GM21737 (cell line): ENCODE measurements around the gene EVPL.

ENCODE experiments used
- ATAC-seq: cut with Tn5 transposase; IDR thresholded peaks from one replicate; pipeline ENCODE4 v1.9.1; 2021; ENCODE audit warnings: mild to moderate bottlenecking, moderate library complexity; ENCODE audit not compliant: unreplicated experiment

Gene EVPL

DNA sequence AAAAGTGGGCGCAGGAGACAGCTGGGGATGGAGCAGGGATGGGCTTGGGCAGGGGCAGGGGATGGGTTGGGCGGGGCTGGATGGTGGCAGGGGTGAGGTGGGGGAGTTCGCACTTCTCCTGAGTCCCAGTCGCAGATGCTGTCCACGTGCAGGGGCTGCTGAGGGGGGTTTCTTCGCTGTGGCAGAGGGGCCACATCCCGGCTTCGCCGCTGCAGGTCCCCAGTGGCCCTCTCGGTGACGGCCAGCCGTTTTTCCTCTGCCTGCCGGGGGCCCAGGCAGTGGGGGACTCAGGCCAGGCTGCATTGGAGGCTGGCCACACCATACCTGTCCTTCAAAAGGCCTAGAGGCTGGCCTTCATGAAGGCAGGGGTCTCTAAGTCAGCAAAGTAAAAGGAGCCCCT lies 8.3 kb downstream of the EVPL start:
- ATAC-seq: no peak

DNA sequence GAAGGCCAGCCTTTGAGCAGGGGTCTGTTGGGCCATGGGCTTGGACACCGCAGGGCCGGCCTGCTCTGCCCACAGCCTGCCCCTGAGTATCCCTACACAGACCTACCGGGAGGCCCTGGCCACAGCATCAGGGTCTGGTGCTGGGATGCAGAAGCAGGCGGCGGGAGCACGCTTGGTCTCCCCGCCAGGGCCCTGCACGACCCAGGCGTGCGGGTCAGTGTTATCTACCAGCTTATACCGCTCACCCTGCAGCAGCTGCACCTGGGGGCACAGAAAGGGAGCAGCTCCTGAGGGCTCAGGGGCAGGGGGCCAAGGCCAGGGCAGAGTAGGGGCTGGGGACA lies 8.8 kb downstream of the EVPL start:
- ATAC-seq: no peak

DNA sequence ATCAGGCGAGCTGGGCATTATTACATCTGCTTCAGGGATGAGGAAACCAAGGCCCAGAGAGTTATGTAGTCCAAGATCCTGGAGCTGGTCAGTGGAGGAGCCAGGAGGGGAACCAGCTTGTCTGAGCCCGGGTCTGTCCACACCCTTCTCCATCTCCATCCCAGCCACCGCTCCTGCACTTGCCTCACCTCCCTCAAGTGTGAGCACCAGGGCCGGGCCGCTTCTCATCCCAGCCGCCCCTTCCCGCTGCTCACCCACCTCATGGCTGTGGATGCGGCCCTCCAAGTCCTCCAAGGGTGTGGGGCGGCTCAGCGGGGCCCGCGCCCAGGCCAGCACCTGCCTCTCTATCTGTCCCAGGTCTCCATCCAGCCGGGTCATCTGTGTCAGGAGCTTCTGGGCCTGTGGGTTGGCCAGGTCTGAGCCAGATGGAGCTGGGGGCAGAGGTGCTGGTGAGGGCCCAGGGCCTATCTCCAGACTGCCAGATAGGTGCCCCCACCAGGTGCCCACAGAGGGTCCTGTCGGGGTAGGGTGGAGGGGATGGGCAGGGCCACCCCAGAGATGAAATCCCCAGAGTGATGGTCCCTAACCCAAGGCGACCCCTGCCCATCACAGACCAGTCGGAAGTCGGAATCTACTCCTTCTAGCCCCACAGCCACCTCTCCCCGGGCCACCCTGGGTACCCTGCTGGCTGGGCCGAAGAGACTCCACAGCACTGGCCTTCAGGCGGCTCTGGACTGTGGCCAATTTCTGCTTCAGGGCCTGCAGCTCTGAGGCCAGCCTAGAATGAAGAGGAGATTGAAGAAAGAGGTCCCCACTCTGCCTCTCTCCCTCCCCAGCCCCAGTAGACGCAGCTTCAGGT lies 9.4 kb downstream of the EVPL start:
- ATAC-seq: no peak

DNA sequence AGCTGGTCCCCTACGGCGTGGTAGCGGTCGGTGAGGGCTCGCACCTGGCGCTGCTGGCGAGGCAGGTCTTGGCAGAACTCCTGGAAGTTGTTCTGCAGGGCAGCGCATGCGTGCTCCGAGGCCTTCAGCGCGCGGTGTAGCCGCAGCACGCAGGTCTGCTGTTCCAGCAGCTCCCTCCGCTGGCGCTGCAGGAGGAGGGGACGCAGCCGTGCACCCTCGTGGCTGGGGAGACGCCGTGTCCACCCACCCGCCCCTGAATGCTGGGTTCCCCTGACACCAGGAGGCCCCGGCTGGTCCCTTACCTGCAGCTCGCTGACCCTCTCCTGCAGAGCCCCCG lies 12.2 kb downstream of the EVPL start:
- ATAC-seq: no peak

DNA sequence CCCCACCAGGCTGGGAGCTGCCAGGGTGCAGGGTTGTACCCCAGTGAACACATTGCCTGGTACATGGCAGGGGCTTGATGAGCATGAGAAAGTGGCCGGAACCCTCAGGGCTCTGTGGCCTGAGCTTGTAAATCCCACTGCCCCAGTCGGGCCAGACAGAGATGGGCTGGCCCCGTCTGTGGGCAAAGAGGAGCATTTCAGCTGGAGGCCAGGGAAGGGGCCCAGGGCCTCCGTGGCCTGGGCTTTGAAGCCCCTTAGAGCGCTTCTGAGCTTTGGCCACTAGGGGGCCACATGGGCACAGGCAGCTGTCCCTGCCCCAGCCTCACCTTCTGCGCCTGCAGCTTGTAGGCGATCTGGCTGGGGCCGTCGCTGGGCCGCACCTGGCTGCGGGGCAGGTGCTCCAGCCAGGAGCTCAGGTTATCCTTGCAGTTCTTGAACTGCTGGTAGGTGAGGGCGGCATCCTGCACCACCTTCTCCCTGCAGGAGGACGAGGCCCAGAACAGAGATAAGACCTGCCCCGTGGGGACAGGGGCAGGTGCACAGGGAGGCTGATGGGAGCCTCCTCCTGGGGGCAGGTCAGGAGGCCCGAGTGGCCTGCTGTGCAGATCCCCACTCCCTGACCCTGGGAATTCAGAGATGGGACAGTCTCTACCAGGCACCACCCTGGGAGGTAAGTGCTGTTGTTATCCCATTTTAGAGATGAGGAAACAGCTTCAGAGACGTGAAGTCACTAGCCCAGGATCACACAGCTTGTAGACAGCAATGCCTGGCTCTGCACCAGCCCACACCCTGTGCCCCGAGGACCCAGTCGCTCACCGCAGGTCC lies 12.8 kb downstream of the EVPL start:
- ATAC-seq: no peak

DNA sequence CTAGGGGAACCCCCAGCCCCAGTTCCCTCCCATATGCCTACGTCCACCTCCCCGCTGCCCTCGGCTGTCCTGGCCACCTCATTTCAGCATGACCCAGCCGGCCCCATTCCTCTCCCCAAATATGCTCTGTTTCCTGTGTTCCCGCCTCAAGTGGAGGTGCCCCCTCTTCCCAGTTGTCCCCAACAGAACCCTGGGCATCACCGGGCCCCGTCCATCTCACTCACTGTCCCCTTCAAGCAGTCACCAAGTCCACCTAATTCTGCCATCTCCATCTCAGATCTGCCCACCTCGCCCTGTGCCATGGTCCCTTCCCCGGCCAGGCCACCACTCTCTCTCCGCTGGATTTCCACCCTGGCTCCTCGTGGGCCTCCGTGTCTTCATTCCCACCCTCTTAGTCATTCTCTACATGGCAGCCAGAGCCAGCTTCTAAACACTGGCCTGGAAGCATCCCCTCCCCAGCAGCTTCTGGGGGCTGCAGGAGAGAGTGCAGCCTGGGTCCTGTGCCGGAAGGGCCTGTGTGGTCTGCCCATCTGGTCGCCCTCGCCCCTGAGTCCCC lies 13.7 kb downstream of the EVPL start:
- ATAC-seq: no peak

DNA sequence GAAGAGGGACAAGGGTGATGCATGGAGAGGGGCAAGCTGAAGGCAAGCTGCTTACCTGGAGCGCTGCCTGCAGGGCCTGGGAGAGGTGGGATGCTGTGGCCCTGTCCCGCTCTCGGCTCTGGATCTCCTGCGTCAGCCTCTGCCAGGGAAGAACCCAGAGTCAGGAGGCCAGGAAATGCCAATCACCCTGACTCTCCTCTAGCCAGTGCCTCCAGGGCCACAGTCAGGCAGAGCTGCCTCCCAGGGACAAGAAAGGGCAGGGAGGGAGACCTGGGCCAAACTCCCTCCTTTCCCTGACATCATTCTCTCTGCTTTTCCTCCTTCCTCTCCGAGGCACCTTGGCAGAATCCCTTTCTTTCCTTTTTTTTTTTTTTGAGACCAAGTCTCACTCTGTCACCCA lies 15.2 kb downstream of the EVPL start:
- no peak for ATAC-seq

DNA sequence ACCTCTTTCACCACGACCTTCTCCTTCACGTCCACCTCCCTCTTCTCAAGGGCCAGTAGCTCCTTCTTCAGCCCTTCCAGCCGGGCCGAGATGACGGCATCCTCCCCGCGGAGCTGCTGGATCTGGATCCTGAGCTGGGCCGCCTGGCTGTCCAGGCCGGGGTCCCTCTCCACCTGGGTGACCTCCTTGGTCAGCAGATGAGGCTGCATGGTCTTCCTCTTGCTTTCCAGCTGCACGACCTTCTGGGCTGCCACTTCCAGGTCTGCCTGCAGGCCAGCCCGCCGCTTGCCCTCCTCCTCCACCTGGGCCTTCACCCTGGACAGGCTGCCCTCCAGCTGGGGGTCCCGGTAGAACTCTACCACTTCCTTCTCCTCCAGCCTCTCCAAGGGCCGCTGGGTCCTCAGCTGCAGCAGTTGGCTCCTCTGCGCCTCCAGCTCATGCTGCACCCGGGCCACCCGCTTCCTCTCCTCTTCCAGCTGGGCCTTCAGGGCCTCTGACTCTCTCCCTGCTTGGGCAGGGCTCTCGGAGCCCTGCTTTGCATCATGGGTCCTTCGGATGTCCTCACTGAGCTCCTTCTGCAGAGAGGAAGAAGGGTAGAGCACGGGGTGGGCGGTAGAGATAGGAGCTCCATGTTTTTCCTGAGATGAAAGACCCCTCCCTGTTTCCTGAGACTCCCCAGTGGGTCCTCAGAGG lies 17.0 kb downstream of the EVPL start:
- no peak for ATAC-seq

DNA sequence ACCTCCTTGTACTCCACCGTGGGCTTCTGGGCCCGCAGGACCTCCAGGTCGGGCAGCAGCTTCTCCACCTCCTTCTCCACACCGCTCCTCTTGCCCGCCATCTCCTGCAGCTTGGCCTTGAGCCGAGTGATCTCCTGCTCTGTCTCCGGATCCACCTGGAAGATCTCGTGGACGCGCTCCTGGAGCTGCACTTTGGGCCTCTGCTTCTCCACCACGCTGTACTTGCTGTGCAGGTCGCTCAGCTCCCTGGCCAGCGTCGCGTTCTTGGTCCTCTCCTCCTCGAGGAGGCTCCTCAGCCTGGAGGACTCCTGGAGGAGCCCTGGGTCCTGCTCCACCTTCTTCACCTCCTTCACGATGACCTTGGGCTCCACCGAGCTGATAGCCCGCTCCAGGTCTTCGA lies 17.7 kb downstream of the EVPL start:
- no peak for ATAC-seq

DNA sequence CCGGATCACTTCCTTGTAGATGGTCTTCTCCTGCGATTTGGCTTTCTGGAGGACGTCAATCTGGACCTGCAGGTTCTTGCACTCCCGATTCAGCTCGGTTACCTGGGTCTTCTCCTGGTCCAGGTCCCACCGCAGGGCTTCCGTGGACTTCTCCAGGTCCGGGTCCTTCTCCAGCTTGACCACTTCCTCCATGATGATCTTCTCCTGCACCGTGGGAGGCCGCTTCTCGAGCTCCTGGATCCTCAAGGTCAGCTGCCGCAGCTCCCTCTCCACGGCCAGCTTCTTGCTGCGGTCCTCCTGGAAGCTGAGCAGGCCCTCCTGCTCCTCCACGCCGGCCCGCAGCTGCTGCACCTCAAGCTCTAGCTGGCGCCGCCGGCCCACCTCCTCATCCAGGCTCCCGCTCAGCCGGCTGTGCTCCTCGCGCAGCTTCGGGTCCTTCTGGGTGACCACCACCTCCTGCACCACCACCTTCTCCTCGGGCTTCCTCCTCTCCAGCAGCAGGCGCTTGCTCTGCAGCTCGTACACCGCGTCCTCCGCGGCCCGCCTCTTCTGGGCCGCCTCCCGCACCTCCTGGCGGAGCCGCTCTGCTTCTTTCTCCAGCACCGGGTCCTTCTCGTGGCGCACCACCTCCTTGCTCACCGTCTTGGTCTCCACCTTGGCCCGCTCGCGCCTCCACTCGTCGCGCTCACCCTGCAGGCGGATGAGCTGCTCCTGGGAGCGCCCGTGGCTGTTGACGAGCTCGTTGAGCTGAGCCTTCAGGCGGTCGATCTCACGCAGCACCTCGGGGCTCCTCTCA lies 18.3 kb downstream of the EVPL start:
- ATAC-seq: no peak

DNA sequence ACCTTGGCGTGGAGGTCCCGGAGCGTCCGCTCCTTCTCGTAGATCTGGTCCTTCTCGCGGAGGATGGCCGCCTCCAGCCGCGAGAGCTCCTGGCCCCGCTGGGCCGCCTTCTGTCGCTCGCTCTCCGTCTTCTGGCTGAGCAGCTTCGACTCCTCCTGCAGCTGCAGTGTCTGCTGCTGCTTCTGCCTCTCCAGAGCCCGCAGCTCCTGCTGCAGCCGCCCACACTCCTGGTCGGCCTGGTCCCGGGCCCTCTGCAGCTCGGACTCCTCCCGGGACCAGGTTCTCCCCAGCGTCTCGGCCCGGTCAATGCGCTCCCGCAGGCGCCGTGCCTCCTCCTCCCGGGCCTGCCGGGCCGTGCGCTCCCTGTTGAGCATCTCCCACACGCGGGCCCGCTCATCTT lies 18.9 kb downstream of the EVPL start:
- no peak for ATAC-seq

DNA sequence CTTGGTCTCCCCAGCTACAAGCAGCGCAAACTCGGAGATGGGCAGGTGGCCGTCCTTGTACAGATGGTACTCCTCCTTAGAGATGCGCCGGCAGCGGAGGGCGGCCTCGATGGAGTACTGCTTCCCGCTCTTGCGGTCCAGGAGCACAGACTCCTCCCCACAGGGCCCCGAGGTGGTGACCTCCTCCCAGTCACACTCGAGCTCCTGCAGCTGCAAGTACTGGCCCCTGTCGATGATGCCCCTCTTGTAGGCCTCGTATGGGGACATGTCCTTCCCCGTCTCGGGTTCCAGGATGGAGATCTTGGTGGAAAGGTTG lies 19.3 kb downstream of the EVPL start:
- no peak for ATAC-seq

DNA sequence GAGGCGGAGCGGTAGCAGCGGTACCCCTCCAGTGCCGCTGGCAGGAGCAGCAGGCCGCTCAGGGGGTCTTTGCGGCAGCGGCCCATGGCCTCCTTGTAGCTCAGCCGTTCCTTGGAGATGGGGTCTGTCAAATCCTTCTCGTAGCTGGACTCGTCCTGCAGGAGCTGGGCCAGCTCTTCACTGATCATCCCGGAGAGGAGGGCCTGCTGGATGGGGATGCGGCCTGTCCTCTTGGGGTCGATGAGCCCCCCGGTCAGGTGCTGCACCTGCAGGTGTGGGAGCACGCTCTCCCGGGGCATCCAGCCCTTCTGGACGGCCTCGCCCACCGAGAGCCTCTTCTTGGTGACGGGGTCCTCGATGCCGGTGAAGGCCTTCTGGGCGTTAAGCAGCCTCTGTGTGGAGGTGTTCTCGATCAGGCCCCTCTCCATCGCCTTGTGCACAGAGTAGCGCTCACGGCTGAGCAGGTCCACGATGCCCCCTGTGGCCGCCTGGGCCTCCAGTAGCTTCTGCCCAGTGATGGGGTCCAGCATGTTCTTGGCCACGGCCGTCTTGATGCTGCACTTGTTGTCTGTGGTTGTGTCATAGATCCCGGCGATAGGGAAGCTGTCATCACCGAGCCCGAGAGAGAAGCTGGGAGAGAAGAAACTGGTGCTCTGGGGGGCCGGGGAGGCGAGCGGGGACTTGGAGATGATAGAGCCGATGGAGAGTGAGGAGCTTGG lies 19.8 kb downstream of the EVPL start:
- ATAC-seq: no peak

DNA sequence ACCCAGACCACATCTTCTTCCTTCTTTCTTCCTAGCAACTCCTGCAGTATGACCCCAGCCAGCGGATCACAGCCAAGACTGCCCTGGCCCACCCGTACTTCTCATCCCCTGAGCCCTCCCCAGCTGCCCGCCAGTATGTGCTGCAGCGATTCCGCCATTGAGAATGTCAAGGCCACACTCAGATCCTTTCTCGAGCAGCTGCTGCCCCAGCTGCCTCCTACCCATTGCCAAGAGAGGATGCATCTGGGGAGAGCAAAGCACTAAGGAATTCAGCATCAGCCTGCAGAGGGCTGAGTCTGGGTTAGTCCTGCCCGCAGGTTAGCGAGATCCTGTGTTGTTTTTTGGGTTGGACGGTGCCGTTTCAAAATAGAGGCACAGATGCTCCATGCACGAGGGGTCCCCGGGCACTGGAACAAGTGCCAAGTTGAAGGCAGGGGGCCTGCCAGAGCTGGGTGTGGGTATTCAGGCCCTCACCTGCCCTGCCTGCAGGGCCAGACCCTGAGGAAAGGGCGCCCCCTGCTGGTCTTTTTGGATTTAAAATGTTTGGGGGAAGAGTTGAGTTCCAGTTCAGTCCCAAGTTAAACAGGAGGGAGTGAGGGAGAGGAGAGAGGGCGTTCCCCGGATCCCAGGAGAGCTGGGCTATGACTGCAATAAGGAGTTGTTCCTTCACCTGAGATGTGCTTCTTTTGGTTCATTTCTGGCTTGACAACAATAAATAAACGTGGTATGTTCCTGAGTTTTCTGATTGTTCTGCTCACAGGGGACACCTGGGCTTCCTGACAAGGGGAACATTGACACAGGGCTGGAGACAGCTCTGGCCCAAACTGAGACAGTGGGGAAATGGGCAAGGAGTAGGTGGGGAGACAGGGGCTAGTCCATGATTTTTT lies 21.6 kb downstream of the EVPL start:
- ATAC-seq: no peak

DNA sequence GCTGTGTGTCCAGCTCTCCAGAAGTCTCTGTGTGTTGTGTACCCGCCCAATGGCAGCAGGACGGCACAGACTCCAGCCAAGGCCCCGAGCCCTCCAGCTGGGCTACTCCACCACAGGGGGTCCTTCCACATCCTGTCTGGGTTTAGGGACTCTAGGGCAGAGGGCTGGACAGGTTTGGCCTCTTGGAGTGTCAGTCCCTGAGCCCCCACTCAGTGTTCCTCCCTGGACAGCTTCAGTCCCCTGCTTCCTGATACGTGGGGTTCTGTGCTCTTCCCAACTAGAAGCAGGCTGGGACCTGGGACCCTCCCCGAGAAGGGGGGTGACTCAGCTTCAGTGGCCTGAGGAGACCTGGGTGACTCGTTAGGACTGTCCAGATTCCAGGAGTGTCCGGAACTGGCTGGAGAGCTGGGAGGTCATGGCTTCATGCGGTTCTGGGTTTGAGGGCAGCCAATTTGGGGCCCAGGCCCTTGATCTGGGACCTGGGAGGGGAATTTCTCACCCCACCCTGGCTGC lies 22.3 kb downstream of the EVPL start:
- no peak for ATAC-seq

DNA sequence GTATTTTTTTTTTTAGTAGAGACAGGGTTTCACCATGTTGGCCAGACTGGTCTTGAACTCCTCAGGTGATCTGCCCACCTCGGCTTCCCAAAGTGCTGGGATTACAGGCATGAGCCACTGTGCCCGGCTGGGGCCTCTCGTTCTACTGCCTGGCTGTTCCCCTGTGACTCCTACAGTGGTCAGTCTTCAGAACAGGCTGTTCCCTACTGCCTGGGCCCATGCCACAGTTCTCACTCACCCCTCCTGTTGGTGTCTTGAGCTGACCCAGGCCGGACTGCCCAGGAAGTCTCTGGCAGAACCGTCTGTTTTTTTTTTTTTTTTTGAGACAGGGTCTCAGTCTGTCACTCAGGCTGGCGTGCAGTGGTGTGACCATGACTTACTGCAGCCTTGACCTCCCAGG lies 23.2 kb downstream of the EVPL start:
- no peak for ATAC-seq

DNA sequence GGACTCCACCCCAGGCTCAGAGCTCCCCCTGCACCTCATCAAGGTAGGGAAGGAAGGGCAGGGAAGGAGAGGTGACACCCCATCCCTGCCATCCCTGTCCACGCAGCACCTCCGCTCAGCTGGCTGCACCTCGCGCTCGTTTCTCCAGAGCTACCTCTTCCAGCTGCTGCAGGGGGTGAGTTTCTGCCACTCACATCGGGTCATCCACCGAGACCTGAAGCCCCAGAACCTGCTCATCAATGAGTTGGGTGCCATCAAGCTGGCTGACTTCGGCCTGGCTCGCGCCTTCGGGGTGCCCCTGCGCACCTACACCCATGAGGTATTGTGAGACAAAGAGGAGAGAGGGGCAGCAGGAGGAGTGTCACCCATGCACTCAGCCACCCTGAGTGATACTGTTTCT lies 25.0 kb downstream of the EVPL start:
- no peak for ATAC-seq

DNA sequence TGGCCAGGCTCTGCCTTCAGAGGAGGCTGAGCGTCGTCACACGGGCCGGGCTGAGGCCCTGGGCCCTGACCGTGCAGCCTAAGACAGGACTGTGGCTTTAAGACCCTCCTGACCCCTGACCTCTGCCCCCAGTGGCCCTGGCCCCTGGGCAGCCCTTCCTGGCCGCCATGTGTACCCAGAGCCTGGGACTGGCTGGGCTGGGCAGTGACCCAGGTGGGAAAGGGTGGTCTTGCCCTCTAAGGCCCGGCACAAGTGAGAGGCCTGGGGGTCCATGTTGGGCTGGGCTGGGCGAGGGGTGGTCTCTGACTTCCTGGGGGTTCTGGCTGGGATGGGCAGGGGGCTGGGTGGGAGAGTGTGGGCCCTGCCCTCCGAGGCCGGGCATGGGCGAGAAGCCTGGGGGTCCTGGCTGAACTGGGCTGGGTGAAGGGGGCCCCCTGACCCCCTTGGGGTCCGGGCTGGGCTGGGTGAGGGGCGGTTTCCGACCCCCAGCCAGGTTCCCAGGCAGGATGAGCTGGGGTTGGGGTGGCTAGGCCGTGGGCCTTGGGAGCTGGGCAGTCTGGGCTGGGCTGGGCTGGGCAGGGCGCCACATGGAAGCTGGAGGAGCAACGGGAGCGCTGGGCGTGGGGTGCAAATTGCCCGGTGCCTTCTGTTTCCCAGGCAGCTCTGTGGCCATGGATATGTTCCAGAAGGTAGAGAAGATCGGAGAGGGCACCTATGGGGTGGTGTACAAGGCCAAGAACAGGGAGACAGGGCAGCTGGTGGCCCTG lies 26.2 kb downstream of the EVPL start, which contains the start of gene CDK3:
TSS of gene CDK3 (plus strand) at position 101 of the 767 bp plus-strand sequence. CDS start at position 672, 571 bp downstream.
- ATAC-seq: no peak
